PC-9 (cell line): ENCODE results near the gene FBXO22. TPM values are rescaled to one million over a fixed set of nuclear protein-coding genes. Genes with fewer than 3 reads are reported as not detected.

Source experiments
- BruUV-seq: library from RNA; stranded (reverse); fragments of 400-500 nt; replicated peaks from 2 replicates; lab custom pipeline; 2021; lab: Mats Ljungman, UMichigan
- CTCF ChIA-PET: fragments of 300-600 bp; sonication (Branson Sonifier 250); formaldehyde crosslinking; loops from one replicate; lab custom pipeline; 2022; ENCODE audit warnings: antibody characterized with exemption; lab: Charles Lee
- POLR2A ChIA-PET: fragments of 300-600 bp; sonication (Branson Sonifier 250); formaldehyde crosslinking; loops from one replicate; lab custom pipeline; 2022; ENCODE audit warnings: antibody characterized with exemption; ENCODE audit not compliant: unreplicated experiment; lab: Charles Lee
- DNase-seq, 2 experiments: peaks; one replicate each; pipeline versions ENCODE4 v3.0.0 to v3.0.0-alpha.2; 2015 to 2022; ENCODE audit warnings: mixed read lengths in 1 of 2
- H2AFZ ChIP-seq: fragments of 200-600 bp; sonication (generic); 2 replicates; pipeline ENCODE4 v1.8.1; 2017; ENCODE audit warnings: antibody characterized with exemption
- H3F3A ChIP-seq: fragments of 200-600 bp; sonication (generic); 2 replicates; pipeline ENCODE4 v1.8.1; 2017; ENCODE audit warnings: antibody characterized with exemption, mild to moderate bottlenecking, low read depth; ENCODE audit not compliant: insufficient read depth
- H3K27ac ChIP-seq: fragments of 200-600 bp; sonication (generic); 2 replicates; pipeline ENCODE4 v1.6.1; 2016; ENCODE audit warnings: mixed run types
- H3K27me3 ChIP-seq: fragments of 200-600 bp; sonication (generic); 2 replicates; pipeline ENCODE4 v1.6.1; 2016; ENCODE audit warnings: low read depth, mixed run types; ENCODE audit not compliant: insufficient read depth
- H3K36me3 ChIP-seq: fragments of 200-600 bp; sonication (generic); 2 replicates; pipeline ENCODE4 v1.6.1; 2016; ENCODE audit warnings: low read depth, mixed run types
- H3K4me1 ChIP-seq: fragments of 200-600 bp; sonication (generic); replicated peaks from 2 replicates; pipeline ENCODE4 v1.6.1; 2016; ENCODE audit warnings: mixed run types; ENCODE audit not compliant: insufficient read depth
- H3K4me2 ChIP-seq: fragments of 200-600 bp; sonication (generic); 2 replicates; pipeline ENCODE4 v1.6.1; 2017; ENCODE audit warnings: mixed run types
- H3K4me3 ChIP-seq: fragments of 200-600 bp; sonication (generic); 2 replicates; pipeline ENCODE4 v1.6.1; 2016; ENCODE audit warnings: mixed run types
- H3K79me2 ChIP-seq: fragments of 200-600 bp; sonication (generic); 2 replicates; pipeline ENCODE4 v1.6.1; 2017; ENCODE audit warnings: low read depth, mixed run types
- H3K9me2 ChIP-seq: fragments of 200-600 bp; sonication (generic); 2 replicates; pipeline ENCODE4 v1.8.1; 2017; ENCODE audit warnings: mild to moderate bottlenecking; ENCODE audit not compliant: insufficient read depth
- H3K9me3 ChIP-seq: fragments of 200-600 bp; sonication (generic); 2 replicates; pipeline ENCODE4 v1.8.1; 2016; ENCODE audit warnings: low read depth; ENCODE audit not compliant: insufficient read depth
- H4K20me1 ChIP-seq: fragments of 200-600 bp; sonication (generic); 2 replicates; pipeline ENCODE4 v1.8.1; 2017; ENCODE audit not compliant: insufficient read depth
- EZH2 ChIP-seq: fragments of 200-600 bp; sonication (generic); IDR thresholded peaks from 2 replicates; pipeline ENCODE4 v1.8.0; 2017; ENCODE audit warnings: antibody characterized with exemption, low read depth
- intact Hi-C: fragments of 100-400 bp; cut with micrococcal nuclease; formaldehyde crosslinking; loops from one replicate; pipeline ENCODE4 v1.10.0; 2022; ENCODE audit not compliant: unreplicated experiment
- total RNA-seq: library from RNA; stranded (reverse); gene quantifications from 2 replicates; pipeline ENCODE4 v1.2.3, GENCODE V29; 2021
- TF ChIP-seq, protein P1 (sequence below): fragments of 200-600 bp; sonication (generic); conservative IDR thresholded peaks from 2 replicates; pipeline ENCODE4 v1.6.1; 2017; ENCODE audit warnings: mixed run types, antibody characterized with exemption, mild to moderate bottlenecking, moderate library complexity

FBXO22 gene
- total RNA-seq, 1 experiment from 2014 or later, result 37.5 TPM

DNA sequence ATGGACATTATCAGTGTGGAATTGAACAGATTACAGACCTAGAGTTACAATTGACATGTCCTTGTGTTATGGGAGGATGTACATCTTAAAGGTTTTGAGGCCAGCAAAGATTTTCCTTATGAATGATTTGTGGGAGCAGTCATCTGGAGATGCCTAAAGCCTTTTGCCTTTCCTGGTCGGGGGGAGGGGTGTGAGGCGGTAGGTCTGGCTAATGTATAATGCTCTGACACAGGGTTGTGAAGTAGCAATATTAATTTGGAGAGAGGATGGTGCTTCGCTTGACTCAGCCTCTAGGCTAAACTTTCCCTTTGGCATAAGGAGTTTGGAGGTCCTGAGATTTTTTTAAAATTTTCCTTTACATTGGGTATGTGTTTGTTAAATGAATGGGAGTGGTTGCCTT, 23.3 kb downstream of the FBXO22 start:
- no peak for TF ChIP-seq EZH2
- TF ChIP-seq, protein P1, sequence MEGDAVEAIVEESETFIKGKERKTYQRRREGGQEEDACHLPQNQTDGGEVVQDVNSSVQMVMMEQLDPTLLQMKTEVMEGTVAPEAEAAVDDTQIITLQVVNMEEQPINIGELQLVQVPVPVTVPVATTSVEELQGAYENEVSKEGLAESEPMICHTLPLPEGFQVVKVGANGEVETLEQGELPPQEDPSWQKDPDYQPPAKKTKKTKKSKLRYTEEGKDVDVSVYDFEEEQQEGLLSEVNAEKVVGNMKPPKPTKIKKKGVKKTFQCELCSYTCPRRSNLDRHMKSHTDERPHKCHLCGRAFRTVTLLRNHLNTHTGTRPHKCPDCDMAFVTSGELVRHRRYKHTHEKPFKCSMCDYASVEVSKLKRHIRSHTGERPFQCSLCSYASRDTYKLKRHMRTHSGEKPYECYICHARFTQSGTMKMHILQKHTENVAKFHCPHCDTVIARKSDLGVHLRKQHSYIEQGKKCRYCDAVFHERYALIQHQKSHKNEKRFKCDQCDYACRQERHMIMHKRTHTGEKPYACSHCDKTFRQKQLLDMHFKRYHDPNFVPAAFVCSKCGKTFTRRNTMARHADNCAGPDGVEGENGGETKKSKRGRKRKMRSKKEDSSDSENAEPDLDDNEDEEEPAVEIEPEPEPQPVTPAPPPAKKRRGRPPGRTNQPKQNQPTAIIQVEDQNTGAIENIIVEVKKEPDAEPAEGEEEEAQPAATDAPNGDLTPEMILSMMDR, result no peak
- H3K27me3 ChIP-seq, result no peaks in the 10 kb centered on the region
- no peak for DNase-seq
- H3K27ac ChIP-seq, result no peak overlapping the region
- ChIA-PET CTCF (no interaction called here), POLR2A (no interaction called here)
- peaks cover 22% of the 10 kb centered on the region for H3K36me3 ChIP-seq
- H3K4me1 ChIP-seq, result no peaks in the 10 kb centered on the region
- H3K79me2 ChIP-seq, result no peaks in the 10 kb centered on the region
- H2AFZ ChIP-seq, result no peak overlapping the region
- H3K9me3 ChIP-seq, result no peaks in the 10 kb centered on the region
- no TSS peak for BruUV-seq
- peaks cover 4% of the 10 kb centered on the region; the same call in 1 of the 2 replicates for H3F3A ChIP-seq
- intact Hi-C loops, result loop anchor here (5.0 kb wide), 1 partner anchor 210 kb away; no protein-coding TSS in a partner anchor
- peaks cover 9% of the 10 kb centered on the region for H4K20me1 ChIP-seq
- no peaks in the 10 kb centered on the region for H3K9me2 ChIP-seq
- H3K4me3 ChIP-seq, result no peak overlapping the region
- H3K4me2 ChIP-seq, result no peak overlapping the region

DNA sequence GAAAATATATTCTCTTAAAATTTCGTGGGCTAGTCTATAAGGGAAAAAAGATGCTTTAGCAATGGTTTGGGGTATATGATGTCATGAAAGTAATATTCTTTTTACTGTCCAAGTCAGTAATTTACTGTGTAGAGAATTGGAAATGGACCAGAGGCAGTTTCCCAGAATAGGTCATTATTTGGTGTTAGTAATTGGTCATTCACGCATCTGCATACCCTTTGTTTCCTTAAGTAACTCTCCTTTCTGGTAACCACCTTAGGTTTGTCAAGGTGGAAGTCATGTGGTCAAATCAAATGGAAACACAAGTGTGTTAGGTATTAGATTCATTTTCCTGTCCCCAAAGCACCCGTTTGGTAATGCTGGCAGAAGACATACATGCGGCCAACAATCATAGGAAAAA, 23.9 kb downstream of the FBXO22 start:
- H3K9me2 ChIP-seq, result no peaks in the 10 kb centered on the region
- no peak overlapping the region for H3K27ac ChIP-seq
- H3F3A ChIP-seq, result no peaks in the 10 kb centered on the region
- BruUV-seq, result no TSS peak
- CTCF ChIA-PET, result interaction anchor here (0.6 kb wide), 1 partner anchor 559 kb away, joined by 5 read pairs; no protein-coding TSS in a partner anchor
- no peak for DNase-seq
- intact Hi-C loops, result loop anchor here (5.0 kb wide), 1 partner anchor 210 kb away; no protein-coding TSS in a partner anchor
- no peaks in the 10 kb centered on the region for H3K9me3 ChIP-seq
- no peak overlapping the region for H2AFZ ChIP-seq
- TF ChIP-seq EZH2, result no peak
- TF ChIP-seq, protein P1, result no peak
- H3K27me3 ChIP-seq, result no peaks in the 10 kb centered on the region
- POLR2A ChIA-PET, result no interaction called here
- H3K36me3 ChIP-seq, result peaks cover 26% of the 10 kb centered on the region
- no peak overlapping the region for H3K4me2 ChIP-seq
- no peaks in the 10 kb centered on the region for H3K79me2 ChIP-seq
- H3K4me1 ChIP-seq, result no peaks in the 10 kb centered on the region
- H4K20me1 ChIP-seq, result peaks cover 9% of the 10 kb centered on the region
- H3K4me3 ChIP-seq, result no peak overlapping the region

DNA sequence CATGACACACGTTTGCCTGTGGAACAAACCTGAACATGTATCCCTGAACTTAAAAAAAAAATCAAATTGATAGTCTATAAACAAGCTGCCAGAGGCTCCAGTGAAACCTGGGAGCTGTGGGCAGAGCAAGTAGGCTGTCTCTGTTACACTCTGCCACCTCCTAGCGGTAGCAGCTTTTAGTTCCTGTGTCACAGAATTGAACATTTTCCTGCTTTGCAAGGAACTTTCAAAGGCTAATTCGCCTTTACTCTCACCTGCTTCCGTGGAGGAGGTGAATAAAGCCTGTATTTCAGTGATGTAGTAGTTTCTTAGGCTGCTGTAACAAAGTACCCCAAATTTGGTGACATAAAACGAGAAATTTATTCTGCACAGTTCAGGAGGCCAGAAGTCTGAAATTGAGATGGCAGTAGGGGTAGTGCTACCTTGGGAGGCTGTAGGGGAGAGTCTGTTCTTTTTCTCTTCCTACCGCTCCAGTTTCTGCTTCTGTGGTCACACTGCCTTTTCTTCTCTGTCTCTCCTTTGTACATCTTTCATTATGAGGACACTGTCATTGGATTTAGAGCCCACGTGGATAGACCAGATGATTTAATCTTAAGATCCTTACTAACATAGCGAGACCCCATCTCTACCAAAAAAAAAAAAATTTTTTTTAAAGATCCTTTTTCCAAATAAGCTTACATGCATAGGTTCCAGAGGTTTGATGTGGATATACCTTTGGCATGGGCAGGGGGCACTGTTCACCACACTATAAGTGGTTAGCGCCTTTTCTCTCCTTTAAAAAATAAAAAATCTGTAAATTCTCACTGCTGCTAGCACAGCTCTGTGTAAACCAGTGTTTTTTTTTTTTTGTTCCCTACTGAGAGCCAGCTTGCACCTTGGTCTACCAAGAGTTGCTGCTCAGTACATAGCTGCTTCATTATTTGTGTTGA, 25.3 kb downstream of the FBXO22 start:
- TF ChIP-seq, protein P1, result peak; percentile 47
- no peak for TF ChIP-seq EZH2
- Histone ChIP-seq H3K4me3 (no peak overlapping the region), H3K4me2 (no peak overlapping the region), H4K20me1 (peaks cover 7% of the 10 kb centered on the region), H3K79me2 (no peaks in the 10 kb centered on the region), H2AFZ (no peak overlapping the region), H3F3A (no peaks in the 10 kb centered on the region), H3K9me2 (no peaks in the 10 kb centered on the region), H3K9me3 (no peaks in the 10 kb centered on the region), H3K4me1 (no peaks in the 10 kb centered on the region), H3K36me3 (peaks cover 29% of the 10 kb centered on the region), H3K27ac (no peak overlapping the region), H3K27me3 (no peaks in the 10 kb centered on the region)
- intact Hi-C loops, result loop anchor here (5.0 kb wide), 1 partner anchor 208 kb away; no protein-coding TSS in a partner anchor
- BruUV-seq, result no TSS peak
- DNase-seq, result no peak
- CTCF ChIA-PET, result interaction anchor here (0.6 to 1.1 kb wide), 5 partner anchors 26 to 220 kb away, joined by 3 to 6 read pairs (median 5); partner anchors contain the start of gene FBXO22
- POLR2A ChIA-PET, result no interaction called here
